GM18519 (cell line): ENCODE results near the gene CEP83.
A peak's percentile ranks its signal among the peaks of the same experiment; 100 is the strongest.
"Not testable (repeated sequence)": the region's sequence is repeated elsewhere in the genome, so short reads cannot be mapped to it uniquely, and the experiment has no call there.

Experiments
- ATAC-seq: cut with Tn5 transposase; IDR thresholded peaks from one replicate; pipeline ENCODE4 v1.9.1; 2021; ENCODE audit warnings: mild to moderate bottlenecking, moderate library complexity; ENCODE audit not compliant: unreplicated experiment, low FRiP score

CEP83 gene

GRCh38 chr12:94459728-94460615, at the start of gene CEP83:
TSS of gene CEP83 (minus strand) at chr12:94459867. CDS start at chr12:94412490, 47,377 bp downstream.
- ATAC-seq, result peak; percentile 90

GRCh38 chr12:94509317-94509716, 49.6 kb upstream of the CEP83 start:
- ATAC-seq, result no peak

GRCh38 chr12:94507455-94507854, 47.8 kb upstream of the CEP83 start:
- ATAC-seq, result no peak

GRCh38 chr12:94504386-94504785, 44.7 kb upstream of the CEP83 start:
- ATAC-seq, result no peak

- ATAC-seq, result no peak
Measured at GRCh38 chr12:94503619-94504018, 44.0 kb upstream of the CEP83 start.

- no peak for ATAC-seq
Measured at GRCh38 chr12:94500831-94501567, 41.3 kb upstream of the CEP83 start.

- ATAC-seq, result no peak
Measured at GRCh38 chr12:94498698-94499097, 39.0 kb upstream of the CEP83 start.

GRCh38 chr12:94498073-94498472, 38.4 kb upstream of the CEP83 start:
- no peak for ATAC-seq

GRCh38 chr12:94495445-94496115, 35.9 kb upstream of the CEP83 start:
- no peak for ATAC-seq

- ATAC-seq, result no peak
Measured at GRCh38 chr12:94491489-94491888, 31.8 kb upstream of the CEP83 start.

GRCh38 chr12:94488463-94488862, 28.8 kb upstream of the CEP83 start:
- ATAC-seq, result peak; percentile 91

- no peak for ATAC-seq
Measured at GRCh38 chr12:94481734-94482133, 22.1 kb upstream of the CEP83 start.

- ATAC-seq, result no peak
Measured at GRCh38 chr12:94469522-94469921, 9.9 kb upstream of the CEP83 start.

GRCh38 chr12:94460616-94460959, 921 bp upstream of the CEP83 start:
- ATAC-seq, result no peak

GRCh38 chr12:94458877-94459727, 565 bp downstream of the CEP83 start:
- no peak for ATAC-seq

- ATAC-seq, result no peak
Measured at GRCh38 chr12:94457311-94457710, 2.4 kb downstream of the CEP83 start.

GRCh38 chr12:94454318-94454717, 5.3 kb downstream of the CEP83 start:
- not testable (repeated sequence) for ATAC-seq

GRCh38 chr12:94445662-94446061, 14.0 kb downstream of the CEP83 start:
- ATAC-seq, result no peak

- no peak for ATAC-seq
Measured at GRCh38 chr12:94437303-94437702, 22.4 kb downstream of the CEP83 start.

- no peak for ATAC-seq
Measured at GRCh38 chr12:94435511-94435927, 24.1 kb downstream of the CEP83 start.
